Measurements from ENCODE around the gene CCDC68. TPM values are rescaled to one million over a fixed set of nuclear protein-coding genes. Genes with fewer than 3 reads are reported as not detected.
"Not testable (repeated sequence)": the region's sequence is repeated elsewhere in the genome, so short reads cannot be mapped to it uniquely, and the experiment has no call there.

Gene CCDC68
- total and polyA plus RNA-seq, 3 donors from 2014 or later: 8.5 to 54.1 (median 35.7) TPM

- H3K9me3 ChIP-seq: no peaks in the 10 kb centered on the region
- intact Hi-C loops (cut with DNase I; ENCODE audit: low total_unique reads): no loop called here
- DNase-seq: no peak
- H3K36me3 ChIP-seq (ENCODE audit: low read depth, missing control alignments): no peaks in the 10 kb centered on the region
- TF ChIP-seq CTCF (IDR thresholded peaks at IDR 0.05) (no peak), POLR2A (IDR thresholded peaks at IDR 0.05) (no peak)
- WGBS, 2 donors: 61 to 69% methylated on average over 5 of the region's 5 CpGs
- no peak overlapping the region for H3K4me3 ChIP-seq
- H3K4me1 ChIP-seq: no peaks in the 10 kb centered on the region
- H3K27me3 ChIP-seq: no peaks in the 10 kb centered on the region
- no peak overlapping the region for H3K27ac ChIP-seq
These were observed 92.1 kb downstream of the CCDC68 start for GRCh38 chr18:54867131-54867530.

DNA sequence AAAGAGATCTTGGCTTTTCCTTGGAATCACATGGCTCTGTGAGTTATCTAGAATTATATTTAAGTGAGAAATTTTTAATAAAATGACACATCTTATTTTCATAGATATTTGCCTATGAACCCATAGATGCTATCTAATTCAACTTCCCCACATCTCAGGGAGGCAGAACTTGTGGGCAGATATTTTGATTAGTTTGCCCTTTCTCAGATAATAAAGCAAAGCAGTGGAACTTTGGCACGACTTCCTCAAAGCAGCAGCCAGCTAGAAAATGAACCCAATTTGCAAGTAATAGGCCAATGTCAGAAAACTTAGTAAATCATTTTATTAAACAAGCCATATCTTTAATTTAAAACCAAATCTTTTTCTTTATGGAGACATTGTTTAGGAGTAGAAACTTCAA, 98.3 kb downstream of the CCDC68 start:
- 44 to 50% methylated on average over 1 of the region's 1 CpG for WGBS, 2 donors
- TF ChIP-seq POLR2A (IDR thresholded peaks at IDR 0.05) (no peak), CTCF (IDR thresholded peaks at IDR 0.05) (no peak)
- no peak for DNase-seq

GRCh38 chr18:54859667-54860421, 99.4 kb downstream of the CCDC68 start:
- DNase-seq: no peak
- intact Hi-C loops (cut with DNase I; ENCODE audit: low total_unique reads): no loop called here
- no peaks in the 10 kb centered on the region for H3K4me1 ChIP-seq
- no peaks in the 10 kb centered on the region for H3K27me3 ChIP-seq
- TF ChIP-seq POLR2A (IDR thresholded peaks at IDR 0.05) (no peak), CTCF (IDR thresholded peaks at IDR 0.05) (no peak)
- no peaks in the 10 kb centered on the region for H3K36me3 ChIP-seq (ENCODE audit: low read depth, missing control alignments)
- no peaks in the 10 kb centered on the region for H3K9me3 ChIP-seq
- H3K27ac ChIP-seq: no peak overlapping the region
- WGBS, 2 donors: 83 to 85% methylated on average over 9 of the region's 9 CpGs
- H3K4me3 ChIP-seq: no peak overlapping the region

More for the DNA sequence above, 98.3 kb downstream of the CCDC68 start:
- no peaks in the 10 kb centered on the region for H3K27me3 ChIP-seq
- H3K4me3 ChIP-seq: no peak overlapping the region
- no peaks in the 10 kb centered on the region for H3K36me3 ChIP-seq (ENCODE audit: low read depth, missing control alignments)
- intact Hi-C loops (cut with DNase I; ENCODE audit: low total_unique reads): no loop called here
- no peak overlapping the region for H3K27ac ChIP-seq
- no peaks in the 10 kb centered on the region for H3K4me1 ChIP-seq
- no peaks in the 10 kb centered on the region for H3K9me3 ChIP-seq

DNA sequence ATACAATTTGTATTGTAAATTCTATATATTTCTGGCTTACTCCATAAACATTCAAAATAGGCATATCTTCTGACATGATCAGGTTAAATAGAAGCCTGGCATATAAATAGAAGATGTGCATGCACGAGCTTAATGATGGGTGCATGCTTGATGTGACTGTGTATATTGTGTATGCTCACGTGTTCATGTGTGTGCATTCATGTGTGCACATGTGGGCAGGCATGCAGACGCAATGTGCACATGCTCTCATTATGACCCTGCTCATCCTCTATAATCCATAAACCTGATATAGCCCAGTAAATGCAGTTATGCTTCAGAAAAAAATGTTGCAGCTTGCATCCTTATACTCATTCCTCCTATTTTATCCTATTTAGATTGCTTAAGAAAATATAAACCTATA, 101.8 kb downstream of the CCDC68 start:
- H3K36me3 ChIP-seq (ENCODE audit: low read depth, missing control alignments): no peaks in the 10 kb centered on the region
- intact Hi-C loops (cut with DNase I; ENCODE audit: low total_unique reads): no loop called here
- no peaks in the 10 kb centered on the region for H3K9me3 ChIP-seq
- TF ChIP-seq CTCF (IDR thresholded peaks at IDR 0.05): no peak
- TF ChIP-seq POLR2A (IDR thresholded peaks at IDR 0.05): no peak
- no peak for DNase-seq
- no peak overlapping the region for H3K4me3 ChIP-seq
- H3K27ac ChIP-seq: no peak overlapping the region
- no peaks in the 10 kb centered on the region for H3K4me1 ChIP-seq
- WGBS, 2 donors: 89 to 93% methylated on average over 3 of the region's 3 CpGs
- no peaks in the 10 kb centered on the region for H3K27me3 ChIP-seq

DNA sequence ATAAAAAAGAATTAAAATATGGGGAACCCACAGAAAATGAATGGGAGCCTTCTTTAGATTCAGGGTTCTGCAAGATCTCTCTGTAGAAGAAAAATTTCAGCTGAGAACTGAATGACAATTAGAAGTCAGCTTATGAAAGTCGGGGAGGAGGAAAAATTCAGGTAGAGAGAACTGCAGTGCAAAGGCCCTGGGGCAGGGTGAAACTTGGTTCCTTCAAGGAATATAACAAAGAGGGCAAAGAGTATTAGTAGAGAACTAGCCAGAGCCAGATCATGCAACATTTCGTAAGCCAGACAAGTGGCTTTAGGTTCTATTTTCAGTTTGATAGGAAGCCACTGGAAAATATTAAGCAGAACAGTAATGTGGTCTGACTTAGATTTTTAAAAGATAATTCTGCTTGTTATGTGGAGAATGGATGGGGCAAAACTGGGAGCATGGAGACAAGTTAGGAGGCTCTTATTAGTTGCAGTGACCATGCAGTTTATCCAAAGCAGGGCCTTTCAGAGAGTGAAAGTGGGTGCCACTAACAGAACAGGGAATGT, 103.1 kb downstream of the CCDC68 start:
- Histone ChIP-seq H3K4me1 (no peaks in the 10 kb centered on the region), H3K4me3 (no peak overlapping the region), H3K27ac (no peak overlapping the region), H3K9me3 (no peaks in the 10 kb centered on the region), H3K27me3 (no peaks in the 10 kb centered on the region), H3K36me3 (ENCODE audit: low read depth, missing control alignments) (no peaks in the 10 kb centered on the region)
- no peak for DNase-seq
- intact Hi-C loops (cut with DNase I; ENCODE audit: low total_unique reads): no loop called here
- TF ChIP-seq POLR2A (IDR thresholded peaks at IDR 0.05): no peak
- WGBS, 2 donors: 57 to 89% methylated on average over 2 of the region's 2 CpGs

DNA sequence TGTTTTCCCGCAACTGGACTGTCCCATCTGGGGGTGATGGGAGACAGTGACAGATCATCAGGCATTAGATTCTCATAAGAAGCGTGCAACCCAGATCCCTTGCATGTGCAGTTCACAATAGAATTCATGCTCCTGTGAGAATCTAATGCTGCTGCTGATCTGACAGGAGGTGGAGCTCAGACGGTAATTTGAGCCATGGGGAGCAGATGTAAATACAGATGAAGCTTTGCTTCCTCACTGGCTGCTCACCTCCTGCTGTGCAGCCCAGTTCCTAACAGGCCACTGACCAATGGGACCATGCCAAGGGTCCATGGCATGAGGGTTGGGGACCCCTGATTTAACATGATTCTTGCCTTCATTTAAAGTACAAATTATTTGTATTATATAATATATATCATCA, 104.2 kb downstream of the CCDC68 start:
- H3K9me3 ChIP-seq; H3K27me3 ChIP-seq; H3K4me1 ChIP-seq; DNase-seq; H3K36me3 ChIP-seq (ENCODE audit: low read depth, missing control alignments); intact Hi-C loops (cut with DNase I; ENCODE audit: low total_unique reads); H3K4me3 ChIP-seq; H3K27ac ChIP-seq: not testable (repeated sequence)
- 79 to 93% methylated on average over 3 of the region's 3 CpGs for WGBS, 2 donors

Measured in testis (tissue), 3 donors.